ENCODE measurements around the gene GIMAP8. TPM values are rescaled to one million over a fixed set of nuclear protein-coding genes. Genes with fewer than 3 reads are reported as not detected.
"Not testable (repeated sequence)": the region's sequence is repeated elsewhere in the genome, so short reads cannot be mapped to it uniquely, and the experiment has no call there.

The GIMAP8 gene
- total RNA-seq, 2 donors from 2014 or later: 0.99 to 5.4 TPM

DNA sequence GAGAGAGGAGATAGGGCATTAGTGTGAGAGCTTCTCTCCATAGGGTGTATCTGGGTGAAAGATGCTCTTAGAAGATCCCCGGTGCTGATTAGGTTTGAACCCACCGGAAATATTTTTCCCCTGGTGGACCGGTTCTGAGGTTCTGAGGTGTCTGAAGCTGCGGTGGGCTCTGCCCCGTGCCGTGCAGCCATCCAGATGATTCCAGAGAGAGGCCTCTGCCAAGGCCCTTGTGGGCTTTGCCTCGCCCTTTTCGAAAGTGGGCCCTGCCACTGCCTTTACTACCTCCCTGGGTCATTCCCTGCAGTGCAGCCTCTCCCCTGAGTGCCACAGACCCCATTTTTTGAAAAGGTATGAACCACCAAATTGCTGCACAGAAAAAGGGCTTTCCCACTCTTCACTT is 2.8 kb downstream of the GIMAP8 start:
- H3K27ac ChIP-seq: no peak overlapping the region
- H3K4me3 ChIP-seq: no peak overlapping the region
- WGBS, 2 donors: 75 to 83% methylated on average over 8 of the region's 8 CpGs

DNA sequence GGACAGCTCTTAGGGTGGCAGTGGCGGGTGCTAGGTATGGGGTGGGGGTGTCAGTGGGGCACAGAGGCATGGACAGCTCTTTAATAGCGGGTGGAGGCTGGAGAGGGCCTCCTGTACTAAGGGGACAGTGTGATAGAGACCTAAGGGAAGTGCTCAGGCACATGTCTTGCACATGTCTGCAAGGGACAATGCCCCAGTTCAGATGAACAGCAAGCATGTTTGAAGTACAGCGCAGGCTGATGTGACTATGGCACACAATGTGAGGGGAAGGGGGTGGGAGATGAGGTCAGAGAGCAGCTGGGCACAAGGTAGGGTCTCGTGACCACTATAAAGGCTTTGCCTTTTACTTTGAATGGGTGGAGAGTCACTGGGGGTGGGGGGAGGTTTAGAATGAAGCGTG is 3.5 kb downstream of the GIMAP8 start:
- intact Hi-C loops (cut with DNase I): no loop called here
- no peaks in the 10 kb centered on the region for H3K36me3 ChIP-seq (replicated peaks in 1 of 2; ENCODE audit: insufficient read depth in 1 of 2, low read depth in 2 of 2)
- DNase-seq: no peak
- peaks cover 0 to 3% of the 10 kb centered on the region in 2 donors for H3K27me3 ChIP-seq
- H3K4me1 ChIP-seq: peaks cover 4% of the 10 kb centered on the region
- H3K27ac ChIP-seq: no peak overlapping the region
- no peak for TF ChIP-seq POLR2A (IDR thresholded peaks at IDR 0.05)
- TF ChIP-seq, protein P1, sequence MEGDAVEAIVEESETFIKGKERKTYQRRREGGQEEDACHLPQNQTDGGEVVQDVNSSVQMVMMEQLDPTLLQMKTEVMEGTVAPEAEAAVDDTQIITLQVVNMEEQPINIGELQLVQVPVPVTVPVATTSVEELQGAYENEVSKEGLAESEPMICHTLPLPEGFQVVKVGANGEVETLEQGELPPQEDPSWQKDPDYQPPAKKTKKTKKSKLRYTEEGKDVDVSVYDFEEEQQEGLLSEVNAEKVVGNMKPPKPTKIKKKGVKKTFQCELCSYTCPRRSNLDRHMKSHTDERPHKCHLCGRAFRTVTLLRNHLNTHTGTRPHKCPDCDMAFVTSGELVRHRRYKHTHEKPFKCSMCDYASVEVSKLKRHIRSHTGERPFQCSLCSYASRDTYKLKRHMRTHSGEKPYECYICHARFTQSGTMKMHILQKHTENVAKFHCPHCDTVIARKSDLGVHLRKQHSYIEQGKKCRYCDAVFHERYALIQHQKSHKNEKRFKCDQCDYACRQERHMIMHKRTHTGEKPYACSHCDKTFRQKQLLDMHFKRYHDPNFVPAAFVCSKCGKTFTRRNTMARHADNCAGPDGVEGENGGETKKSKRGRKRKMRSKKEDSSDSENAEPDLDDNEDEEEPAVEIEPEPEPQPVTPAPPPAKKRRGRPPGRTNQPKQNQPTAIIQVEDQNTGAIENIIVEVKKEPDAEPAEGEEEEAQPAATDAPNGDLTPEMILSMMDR (IDR thresholded peaks at IDR 0.05): no peak
- no peak for ATAC-seq
- no peaks in the 10 kb centered on the region for H3K9me3 ChIP-seq
- 84 to 85% methylated on average over 5 of the region's 5 CpGs for WGBS, 2 donors
- no peak overlapping the region for H3K4me3 ChIP-seq

More for the DNA sequence above, 2.8 kb downstream of the GIMAP8 start:
- H3K9me3 ChIP-seq: no peaks in the 10 kb centered on the region
- ATAC-seq: no peak
- TF ChIP-seq, protein P1 (IDR thresholded peaks at IDR 0.05): no peak
- no peak for TF ChIP-seq POLR2A (IDR thresholded peaks at IDR 0.05)
- intact Hi-C loops (cut with DNase I): no loop called here
- H3K36me3 ChIP-seq (replicated peaks in 1 of 2; ENCODE audit: insufficient read depth in 1 of 2, low read depth in 2 of 2): no peaks in the 10 kb centered on the region
- peaks cover 0 to 3% of the 10 kb centered on the region in 2 donors for H3K27me3 ChIP-seq
- H3K4me1 ChIP-seq: peaks cover 6% of the 10 kb centered on the region
- DNase-seq: no peak

DNA sequence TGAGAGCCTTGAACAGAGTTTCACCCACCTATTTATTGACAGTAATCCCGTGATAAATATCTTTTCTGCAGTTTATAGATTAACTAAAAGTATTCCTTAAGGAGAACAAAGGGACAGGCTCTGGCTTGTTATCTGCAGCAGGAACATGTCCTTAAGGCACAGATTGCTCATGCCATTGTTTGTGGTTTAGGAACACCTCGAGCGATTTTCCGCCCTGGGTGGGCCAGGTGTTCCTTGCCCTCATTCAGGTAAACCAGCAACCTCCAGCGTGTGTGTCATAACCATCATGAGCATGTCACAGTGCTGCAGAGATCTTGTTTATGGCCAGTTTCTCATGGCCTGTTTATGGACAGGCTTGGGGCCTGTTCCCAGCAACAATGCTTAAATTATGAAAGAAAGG is 6.6 kb downstream of the GIMAP8 start:
- DNase-seq: not testable (repeated sequence)

DNA sequence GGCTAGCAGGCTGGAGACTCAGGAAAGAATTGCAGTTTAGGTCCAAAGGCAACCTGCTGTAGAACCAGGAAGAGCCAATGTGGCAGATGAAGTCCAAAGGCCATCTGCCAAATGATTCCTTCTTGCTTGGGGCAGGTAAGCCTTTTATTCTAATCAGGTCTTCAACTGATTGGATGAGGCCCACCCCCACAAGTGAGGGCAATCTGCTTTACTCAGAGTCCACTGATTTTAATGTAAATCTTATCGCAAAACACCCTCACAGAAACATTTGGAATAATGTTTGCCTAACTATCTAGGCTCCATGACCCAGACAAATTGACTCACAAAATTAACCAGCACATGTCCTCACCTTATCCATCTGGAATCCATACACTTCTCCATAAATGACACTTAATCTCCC is 7.8 kb downstream of the GIMAP8 start:
- no peak for DNase-seq
- Histone ChIP-seq H3K4me3 (no peak overlapping the region), H3K9me3 (peaks cover 0 to 14% (median 0%) of the 10 kb centered on the region in 3 donors), H3K27me3 (no peaks in the 10 kb centered on the region), H3K27ac (no peak overlapping the region), H3K4me1 (no peaks in the 10 kb centered on the region), H3K36me3 (replicated peaks in 1 of 2; ENCODE audit: insufficient read depth in 1 of 2, low read depth in 2 of 2) (no peaks in the 10 kb centered on the region)
- no peak for ATAC-seq
- TF ChIP-seq POLR2A (IDR thresholded peaks at IDR 0.05): no peak
- TF ChIP-seq, protein P1 (IDR thresholded peaks at IDR 0.05): no peak
- WGBS, 2 donors: 97 to 100% methylated on average over 1 of the region's 1 CpG
- intact Hi-C loops (cut with DNase I): no loop called here

More for the DNA sequence above, 6.6 kb downstream of the GIMAP8 start:
- H3K4me1 ChIP-seq; intact Hi-C loops (cut with DNase I); H3K27ac ChIP-seq; H3K36me3 ChIP-seq (replicated peaks in 1 of 2; ENCODE audit: insufficient read depth in 1 of 2, low read depth in 2 of 2); H3K4me3 ChIP-seq; H3K27me3 ChIP-seq; ATAC-seq; H3K9me3 ChIP-seq: not testable (repeated sequence)
- WGBS, 2 donors: 70 to 83% methylated on average over 5 of the region's 5 CpGs

DNA sequence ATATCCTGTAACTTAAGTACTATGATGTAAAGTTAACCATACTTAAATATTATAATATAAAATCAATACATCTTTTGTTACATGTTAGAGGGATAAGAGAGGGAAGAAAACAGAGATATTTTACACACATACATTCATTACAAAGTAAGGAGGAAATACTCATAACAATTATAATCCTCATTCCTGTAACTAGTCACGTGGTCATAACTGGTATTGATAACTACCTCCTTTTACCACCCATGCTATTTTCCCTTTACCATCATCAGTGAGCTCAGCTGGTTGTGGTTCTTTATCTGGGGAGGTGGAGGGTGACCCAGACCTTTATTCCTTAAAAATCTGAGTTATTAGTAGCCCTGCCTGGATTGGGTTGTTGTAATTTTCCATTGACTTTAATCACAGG is 8.3 kb downstream of the GIMAP8 start:
- Histone ChIP-seq H3K27ac (no peak overlapping the region), H3K36me3 (replicated peaks in 1 of 2; ENCODE audit: insufficient read depth in 1 of 2, low read depth in 2 of 2) (no peaks in the 10 kb centered on the region), H3K4me1 (no peaks in the 10 kb centered on the region), H3K9me3 (peaks cover 0 to 19% (median 0%) of the 10 kb centered on the region in 3 donors), H3K4me3 (no peak overlapping the region), H3K27me3 (no peaks in the 10 kb centered on the region)
- DNase-seq (no peak), ATAC-seq (no peak)
- intact Hi-C loops (cut with DNase I): no loop called here
- 77 to 78% methylated on average over 1 of the region's 1 CpG for WGBS, 2 donors
- TF ChIP-seq, protein P1 (IDR thresholded peaks at IDR 0.05): no peak
- no peak for TF ChIP-seq POLR2A (IDR thresholded peaks at IDR 0.05)
